ENCODE results near the gene GREM2. TPM values are rescaled to one million over a fixed set of nuclear protein-coding genes. Genes with fewer than 3 reads are reported as not detected.

Gene GREM2
- total and polyA plus RNA-seq, 2 of the 4 experiments (the other 2 are of a cell fraction), result 3.0 to 14.2 TPM

DNA sequence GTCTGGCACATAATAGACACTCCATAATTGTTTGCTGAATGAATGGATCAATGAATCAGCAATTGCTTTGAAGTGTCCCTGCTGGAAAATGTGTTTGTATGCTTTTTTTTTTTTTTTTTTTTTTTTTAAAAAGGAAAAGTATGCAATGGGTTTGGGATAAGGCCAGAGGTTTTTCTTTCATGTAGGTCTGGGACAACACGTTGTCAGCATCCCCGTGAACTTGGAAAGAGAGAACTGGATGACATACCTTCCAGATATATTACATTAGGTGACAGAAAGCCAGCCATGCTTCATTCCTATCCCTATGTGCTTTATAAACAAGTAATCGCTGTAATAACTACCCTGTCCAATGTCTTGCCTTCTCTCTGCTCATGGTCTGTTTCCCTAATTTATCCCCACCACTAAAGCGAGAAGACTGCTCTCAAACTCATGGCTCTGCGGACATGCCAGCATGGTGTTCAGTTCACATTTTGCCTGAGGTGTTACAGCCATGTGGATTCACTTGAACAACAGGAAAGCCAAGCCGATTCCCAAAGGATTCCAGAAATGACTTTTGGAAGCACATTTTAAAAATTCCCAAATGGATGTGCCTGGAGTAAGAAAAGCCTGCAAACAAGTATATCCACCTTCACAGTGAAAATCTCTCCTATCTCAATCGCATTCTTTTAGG is 34.8 kb upstream of the GREM2 start:
- H4K5ac ChIP-seq (ENCODE audit: low read depth, low read length), result no peak overlapping the region
- no peak overlapping the region for H3K18ac ChIP-seq (ENCODE audit: low read depth, low read length)
- TF ChIP-seq POLR2A (IDR thresholded peaks at IDR 0.05; ENCODE audit: low read depth, low read length) (no peak), FOS (IDR thresholded peaks at IDR 0.05; ENCODE audit: low read depth, low read length) (no peak), MAZ (IDR thresholded peaks at IDR 0.05; ENCODE audit: borderline replicate concordance, low read depth, low read length) (no peak), RFX5 (IDR thresholded peaks at IDR 0.05; ENCODE audit: low read depth, low read length) (no peak), CHD1 (IDR thresholded peaks at IDR 0.05; ENCODE audit: low read depth, low read length) (no peak), MAFK (IDR thresholded peaks at IDR 0.05; ENCODE audit: low read depth, low read length) (no peak)
- TF ChIP-seq, protein P1, sequence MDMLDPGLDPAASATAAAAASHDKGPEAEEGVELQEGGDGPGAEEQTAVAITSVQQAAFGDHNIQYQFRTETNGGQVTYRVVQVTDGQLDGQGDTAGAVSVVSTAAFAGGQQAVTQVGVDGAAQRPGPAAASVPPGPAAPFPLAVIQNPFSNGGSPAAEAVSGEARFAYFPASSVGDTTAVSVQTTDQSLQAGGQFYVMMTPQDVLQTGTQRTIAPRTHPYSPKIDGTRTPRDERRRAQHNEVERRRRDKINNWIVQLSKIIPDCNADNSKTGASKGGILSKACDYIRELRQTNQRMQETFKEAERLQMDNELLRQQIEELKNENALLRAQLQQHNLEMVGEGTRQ (IDR thresholded peaks at IDR 0.05; ENCODE audit: low read depth, low read length), result no peak
- H3K9me3 ChIP-seq (ENCODE audit: control insufficient read depth, insufficient read depth, low read length), result no peaks in the 10 kb centered on the region
- in situ Hi-C loops (cut with MboI; ENCODE audit: low sequenced_read_pairs) (no loop called here), intact Hi-C loops (cut with micrococcal nuclease) (no loop called here), dilution Hi-C loops (cut with HindIII; ENCODE audit: low sequenced_read_pairs, unreplicated experiment) (no loop called here)
- no peak overlapping the region for H3K4me3 ChIP-seq (ENCODE audit: insufficient read depth, low read depth, low read length)
- no peak for DNase-seq
- no peak overlapping the region for H3K4me2 ChIP-seq (ENCODE audit: low read depth, low read length)
- H3K14ac ChIP-seq (replicated peaks; ENCODE audit: low read depth, low read length), result no peak overlapping the region
- ChIA-PET CTCF (no interaction called here), POLR2A (ENCODE audit: unreplicated experiment) (no interaction called here)
- H3K9me1 ChIP-seq (ENCODE audit: insufficient read depth, low read length), result no peaks in the 10 kb centered on the region
- no peak for ATAC-seq (ENCODE audit: low read depth)
- no peaks in the 10 kb centered on the region for H4K20me1 ChIP-seq (ENCODE audit: insufficient read depth, low read length)
- H3K79me1 ChIP-seq (ENCODE audit: low read depth in 1 of 2, low read length in 2 of 2), result no peaks in the 10 kb centered on the region
- H4K8ac ChIP-seq (ENCODE audit: low read depth in 2 of 2, low read length in 2 of 2), result no peak overlapping the region
- no peak overlapping the region for H2BK20ac ChIP-seq (ENCODE audit: low read depth, low read length)
- H3K56ac ChIP-seq (ENCODE audit: extremely low read depth, insufficient read depth, low read length), result no peak overlapping the region
- no peak overlapping the region for H2BK5ac ChIP-seq (ENCODE audit: low read depth, low read length, poor library complexity, severe bottlenecking)
- no peaks in the 10 kb centered on the region; the same call in 1 of the 2 replicates for H3K4me1 ChIP-seq (ENCODE audit: control insufficient read depth, insufficient read depth, low read length)
- H4K91ac ChIP-seq (ENCODE audit: insufficient read depth, low read depth, low read length), result no peak overlapping the region
- no peak overlapping the region for H2AK5ac ChIP-seq (ENCODE audit: low read depth, low read length)
- H2AFZ ChIP-seq (replicated peaks; ENCODE audit: low read length, poor library complexity), result no peak overlapping the region
- H3K9ac ChIP-seq (ENCODE audit: low read depth, low read length), result no peak overlapping the region
- no peak overlapping the region for H2AK9ac ChIP-seq (replicated peaks; ENCODE audit: low read depth, low read length, poor library complexity)
- no TSS peak for BruUV-seq (replicated peaks)
- H3K27ac ChIP-seq (ENCODE audit: insufficient read depth, low read length), result no peak overlapping the region
- H3K4ac ChIP-seq (ENCODE audit: low read depth, low read length), result no peak overlapping the region
- no peak overlapping the region for H2BK120ac ChIP-seq (ENCODE audit: low read depth, low read length)
- WGBS, 2 experiments (ENCODE audit: extremely low coverage in 2 of 2, insufficient read length in 1 of 2), result no CpG with 5 or more reads among the region's 7 CpGs
- H3K27me3 ChIP-seq (ENCODE audit: control insufficient read depth, insufficient read depth, low read length), result no peaks in the 10 kb centered on the region; the same call in 1 of the 2 replicates
- H3K23ac ChIP-seq (ENCODE audit: low read depth, low read length), result no peak overlapping the region
- no peaks in the 10 kb centered on the region for H3K36me3 ChIP-seq (ENCODE audit: control insufficient read depth, insufficient read depth, low read length)
- H2BK15ac ChIP-seq (ENCODE audit: low read depth, low read length), result no peak overlapping the region

Data from IMR-90 (cell line).